Measurements from ENCODE around the gene RBMS1. TPM values are rescaled to one million over a fixed set of nuclear protein-coding genes. Genes with fewer than 3 reads are reported as not detected.

The RBMS1 gene
- total RNA-seq, 1 experiment from 2014 or later = 77.5 TPM

DNA sequence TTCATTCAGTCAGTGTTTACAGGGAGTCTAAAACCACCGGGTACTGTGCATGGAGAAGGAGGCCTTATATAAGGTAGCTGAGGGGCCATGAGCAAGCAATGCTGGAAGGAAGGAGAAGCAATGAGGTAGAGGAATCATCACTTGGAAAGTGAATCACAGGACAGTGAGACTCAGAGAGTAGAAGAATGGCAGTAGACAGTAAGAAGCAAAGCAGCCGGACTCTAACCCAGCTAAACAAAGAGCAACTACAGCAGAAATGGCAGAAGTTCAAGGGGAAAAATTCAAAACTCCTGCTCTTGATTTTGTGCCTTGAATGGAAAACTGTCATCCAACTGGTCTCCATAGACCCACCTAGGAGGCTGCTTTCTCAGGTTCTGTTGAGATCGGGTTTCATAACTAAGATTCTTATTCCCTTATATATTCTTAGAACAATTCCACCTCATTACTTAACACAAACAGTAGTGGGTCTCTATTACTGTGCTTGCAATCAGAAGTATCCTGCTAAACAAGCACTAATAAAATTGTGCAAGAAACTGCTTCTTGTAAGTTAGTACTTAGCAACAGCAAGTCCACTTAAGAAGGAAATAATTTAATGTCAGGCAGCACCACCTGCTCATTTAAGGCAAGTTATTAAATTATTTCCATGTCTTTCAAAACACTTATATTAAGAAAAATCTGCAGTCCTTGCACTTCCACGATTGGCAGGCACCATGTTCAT lies 68.0 kb downstream of the RBMS1 start:
- no peak overlapping the region for H4K5ac ChIP-seq (ENCODE audit: insufficient read length, low read depth, low read length)
- no peak overlapping the region for H3K27ac ChIP-seq (ENCODE audit: insufficient read length, low read depth, low read length)
- no peak overlapping the region for H3K4ac ChIP-seq (ENCODE audit: low read depth, low read length)
- H2BK20ac ChIP-seq (ENCODE audit: low read depth, low read length, poor library complexity, severe bottlenecking) = no peak overlapping the region
- H2AFZ ChIP-seq (ENCODE audit: low read length) = no peak overlapping the region
- Mint-ChIP-seq H3K36me3 (ENCODE audit: insufficient read depth in 1 of 3, low read depth in 3 of 3) (peaks cover 9 to 20% (median 17%) of the 10 kb centered on the region in 3 experiments), H3K9me3 (peaks cover 4 to 8% of the 10 kb centered on the region in 2 experiments), H3K27ac (peak overlapping the region in 1 of 3 experiments; percentile 15; a peak in 2 of 7 replicates), H3K4me3 (no peak overlapping the region), H3K4me1 (peaks cover 8 to 12% of the 10 kb centered on the region in 2 experiments), H3K27me3 (ENCODE audit: low read depth) (no peaks in the 10 kb centered on the region)
- no peak overlapping the region for H2AK5ac ChIP-seq (ENCODE audit: insufficient read length, low read length)
- H3K14ac ChIP-seq (ENCODE audit: insufficient read depth, low read length) = no peak overlapping the region
- no peak overlapping the region for H3T11ph ChIP-seq (ENCODE audit: low read length)
- no peak overlapping the region for H3K23ac ChIP-seq (ENCODE audit: insufficient read length, low read depth, low read length)
- H3K56ac ChIP-seq (ENCODE audit: insufficient read length, low read depth, low read length) = no peak overlapping the region
- no peaks in the 10 kb centered on the region for H3K4me1 ChIP-seq (ENCODE audit: insufficient read depth, low read length)
- H3K4me2 ChIP-seq (ENCODE audit: insufficient read depth, insufficient read length, low read length) = no peak overlapping the region
- TF ChIP-seq, protein P1, sequence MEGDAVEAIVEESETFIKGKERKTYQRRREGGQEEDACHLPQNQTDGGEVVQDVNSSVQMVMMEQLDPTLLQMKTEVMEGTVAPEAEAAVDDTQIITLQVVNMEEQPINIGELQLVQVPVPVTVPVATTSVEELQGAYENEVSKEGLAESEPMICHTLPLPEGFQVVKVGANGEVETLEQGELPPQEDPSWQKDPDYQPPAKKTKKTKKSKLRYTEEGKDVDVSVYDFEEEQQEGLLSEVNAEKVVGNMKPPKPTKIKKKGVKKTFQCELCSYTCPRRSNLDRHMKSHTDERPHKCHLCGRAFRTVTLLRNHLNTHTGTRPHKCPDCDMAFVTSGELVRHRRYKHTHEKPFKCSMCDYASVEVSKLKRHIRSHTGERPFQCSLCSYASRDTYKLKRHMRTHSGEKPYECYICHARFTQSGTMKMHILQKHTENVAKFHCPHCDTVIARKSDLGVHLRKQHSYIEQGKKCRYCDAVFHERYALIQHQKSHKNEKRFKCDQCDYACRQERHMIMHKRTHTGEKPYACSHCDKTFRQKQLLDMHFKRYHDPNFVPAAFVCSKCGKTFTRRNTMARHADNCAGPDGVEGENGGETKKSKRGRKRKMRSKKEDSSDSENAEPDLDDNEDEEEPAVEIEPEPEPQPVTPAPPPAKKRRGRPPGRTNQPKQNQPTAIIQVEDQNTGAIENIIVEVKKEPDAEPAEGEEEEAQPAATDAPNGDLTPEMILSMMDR (conservative IDR thresholded peaks at IDR 0.05) = no peak
- no CpG with 5 or more reads among the region's 4 CpGs for WGBS (ENCODE audit: extremely low coverage, insufficient read length, low lambda C conversion rate)
- H3K9me3 ChIP-seq (ENCODE audit: control insufficient read depth, low read depth, low read length) = peaks cover 6% of the 10 kb centered on the region
- H4K20me1 ChIP-seq (ENCODE audit: control insufficient read depth, insufficient read depth, insufficient read length) = no peaks in the 10 kb centered on the region
- no peaks in the 10 kb centered on the region for H3K79me2 ChIP-seq (ENCODE audit: insufficient read depth, low read length)
- no peaks in the 10 kb centered on the region for H3K23me2 ChIP-seq (ENCODE audit: insufficient read length, low read depth, low read length, poor library complexity, severe bottlenecking)
- no peaks in the 10 kb centered on the region for H3K79me1 ChIP-seq (ENCODE audit: insufficient read depth, low read depth, low read length, poor library complexity, severe bottlenecking)
- H3K18ac ChIP-seq (ENCODE audit: insufficient read length, low read depth, low read length) = no peak overlapping the region
- H4K8ac ChIP-seq (replicated peaks; ENCODE audit: insufficient read length, low read depth, low read length) = no peak overlapping the region
- DNase-seq = no peak
- no peak overlapping the region for H2BK15ac ChIP-seq (ENCODE audit: low read depth, low read length)
- H4K91ac ChIP-seq (ENCODE audit: insufficient read length, low read depth, low read length) = no peak overlapping the region
- H3K9ac ChIP-seq (ENCODE audit: extremely low read depth, insufficient read length, low read length) = no peak overlapping the region
- H2BK5ac ChIP-seq (ENCODE audit: insufficient read length, low read length) = no peak overlapping the region
- H2BK120ac ChIP-seq (ENCODE audit: low read depth, low read length, poor library complexity, severe bottlenecking) = no peak overlapping the region
- no peak overlapping the region for H2BK12ac ChIP-seq (ENCODE audit: insufficient read length, low read depth, low read length)
- H3K27me3 ChIP-seq (ENCODE audit: insufficient read depth, low read length) = no peaks in the 10 kb centered on the region

All from H9 (cell line).